Peyer's patch (tissue), 4 donors: Measurements from ENCODE around the gene RUVBL1.

Experiments used
- POLR2A ChIP-seq, 2 donors: fragments of 450-650 bp; IDR thresholded peaks; one replicate each; pipeline ENCODE4 v1.5.1; 2017; ENCODE audit warnings: antibody characterized with exemption in 2 of 2, mild to moderate bottlenecking in 2 of 2, moderate library complexity in 2 of 2
- TF ChIP-seq, protein P1 (sequence below), 6 experiments: fragments of 450-650 bp in 4 of 6; fragments of 200-600 bp in 2 of 6; sonication (generic) in 1 of 6; IDR thresholded peaks; one replicate each; pipeline ENCODE4 v1.5.1; 2017 to 2019; ENCODE audit warnings: antibody characterized with exemption in 6 of 6, mild to moderate bottlenecking in 3 of 6, moderate library complexity in 1 of 6

- TF ChIP-seq POLR2A (IDR thresholded peaks at IDR 0.05), result no peak
- TF ChIP-seq, protein P1, sequence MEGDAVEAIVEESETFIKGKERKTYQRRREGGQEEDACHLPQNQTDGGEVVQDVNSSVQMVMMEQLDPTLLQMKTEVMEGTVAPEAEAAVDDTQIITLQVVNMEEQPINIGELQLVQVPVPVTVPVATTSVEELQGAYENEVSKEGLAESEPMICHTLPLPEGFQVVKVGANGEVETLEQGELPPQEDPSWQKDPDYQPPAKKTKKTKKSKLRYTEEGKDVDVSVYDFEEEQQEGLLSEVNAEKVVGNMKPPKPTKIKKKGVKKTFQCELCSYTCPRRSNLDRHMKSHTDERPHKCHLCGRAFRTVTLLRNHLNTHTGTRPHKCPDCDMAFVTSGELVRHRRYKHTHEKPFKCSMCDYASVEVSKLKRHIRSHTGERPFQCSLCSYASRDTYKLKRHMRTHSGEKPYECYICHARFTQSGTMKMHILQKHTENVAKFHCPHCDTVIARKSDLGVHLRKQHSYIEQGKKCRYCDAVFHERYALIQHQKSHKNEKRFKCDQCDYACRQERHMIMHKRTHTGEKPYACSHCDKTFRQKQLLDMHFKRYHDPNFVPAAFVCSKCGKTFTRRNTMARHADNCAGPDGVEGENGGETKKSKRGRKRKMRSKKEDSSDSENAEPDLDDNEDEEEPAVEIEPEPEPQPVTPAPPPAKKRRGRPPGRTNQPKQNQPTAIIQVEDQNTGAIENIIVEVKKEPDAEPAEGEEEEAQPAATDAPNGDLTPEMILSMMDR (IDR thresholded peaks at IDR 0.05), result no peak
These were observed 45.3 kb downstream of the RUVBL1 start for GRCh38 chr3:128078322-128078721.
